OCI-LY7 (cell line): ENCODE data around the gene KRT3. TPM values are rescaled to one million over a fixed set of nuclear protein-coding genes. Genes with fewer than 3 reads are reported as not detected.

Experiments
- BruUV-seq: library from RNA; stranded (reverse); fragments of 400-500 nt; replicated peaks from 2 replicates; lab custom pipeline; 2021; lab: Mats Ljungman, UMichigan
- CTCF ChIA-PET: fragments of 300-600 bp; sonication (Branson Sonifier 250); formaldehyde crosslinking; loops from one replicate; lab custom pipeline; 2022; ENCODE audit warnings: antibody characterized with exemption; ENCODE audit not compliant: unreplicated experiment; lab: Charles Lee
- POLR2A ChIA-PET: fragments of 300-600 bp; sonication (Branson Sonifier 250); formaldehyde crosslinking; loops from one replicate; lab custom pipeline; 2022; ENCODE audit warnings: antibody characterized with exemption; lab: Charles Lee
- DNase-seq: peaks from one replicate; pipeline ENCODE4 v3.0.0-alpha.2; 2015; ENCODE audit warnings: low spot score
- H2AFZ ChIP-seq: fragments of 200-600 bp; sonication (generic), shearing (Covaris generic); 2 replicates; pipeline ENCODE4 v1.6.1; 2014; ENCODE audit warnings: mild to moderate bottlenecking, antibody characterized with exemption, low read length, moderate library complexity
- H3K27ac ChIP-seq: fragments of 200-600 bp; sonication (generic); 2 replicates; pipeline ENCODE4 v1.5.1; 2014; ENCODE audit warnings: mixed run types, low read depth, mild to moderate bottlenecking, moderate library complexity, low read length, inconsistent platforms; ENCODE audit not compliant: poor library complexity, severe bottlenecking
- H3K36me3 ChIP-seq: fragments of 200-600 bp; sonication (generic); 2 replicates; pipeline ENCODE4 v1.6.1; 2014; ENCODE audit warnings: mild to moderate bottlenecking, antibody characterized with exemption, low read length, moderate library complexity, mixed read lengths; ENCODE audit not compliant: insufficient read depth
- H3K4me1 ChIP-seq: fragments of 200-600 bp; sonication (generic); 2 replicates; pipeline ENCODE4 v1.5.1; 2014; ENCODE audit warnings: mild to moderate bottlenecking, low read length; ENCODE audit not compliant: insufficient read depth, poor library complexity, severe bottlenecking
- H3K4me2 ChIP-seq: fragments of 200-600 bp; sonication (generic); 2 replicates; pipeline ENCODE4 v1.6.1; 2014; ENCODE audit warnings: mild to moderate bottlenecking, low read length
- H3K4me3 ChIP-seq: fragments of 200-600 bp; sonication (generic); 2 replicates; pipeline ENCODE4 v1.5.1; 2014; ENCODE audit warnings: mild to moderate bottlenecking, low read depth, low read length; ENCODE audit not compliant: poor library complexity, severe bottlenecking
- H3K79me2 ChIP-seq: fragments of 200-600 bp; sonication (generic); 2 replicates; pipeline ENCODE4 v1.6.1; 2016; ENCODE audit warnings: low read depth, mild to moderate bottlenecking, low read length, moderate library complexity, mixed read lengths; ENCODE audit not compliant: insufficient read depth
- H3K9me2 ChIP-seq: fragments of 200-600 bp; sonication (generic); 2 replicates; pipeline ENCODE4 v1.6.1; 2016; ENCODE audit warnings: mild to moderate bottlenecking, low read length, mixed read lengths; ENCODE audit not compliant: insufficient read depth
- H3K9me3 ChIP-seq: fragments of 200-600 bp; sonication (generic); 2 replicates; pipeline ENCODE4 v1.6.1; 2014; ENCODE audit warnings: mild to moderate bottlenecking, mixed run types, low read length, mixed read lengths
- H4K20me1 ChIP-seq: fragments of 200-600 bp; sonication (generic); 2 replicates; pipeline ENCODE4 v1.6.1; 2014; ENCODE audit warnings: mild to moderate bottlenecking, antibody characterized with exemption, low read length, moderate library complexity, mixed read lengths; ENCODE audit not compliant: insufficient read depth
- CTCF ChIP-seq: fragments of 200-600 bp; sonication (generic); conservative IDR thresholded peaks from 2 replicates; pipeline ENCODE4 v1.5.1; 2014; ENCODE audit warnings: mild to moderate bottlenecking, antibody characterized with exemption, low read length, moderate library complexity, mixed read lengths
- EZH2phosphoT487 ChIP-seq: fragments of 200-600 bp; sonication (generic); IDR thresholded peaks from 2 replicates; pipeline ENCODE4 v1.6.1; 2018; ENCODE audit warnings: low read depth, borderline replicate concordance, mild to moderate bottlenecking, mixed run types, antibody characterized with exemption, low read length, moderate library complexity, mixed read lengths
- intact Hi-C: fragments of 100-400 bp; cut with micrococcal nuclease; formaldehyde crosslinking; loops from one replicate; pipeline ENCODE4 v1.10.0; 2022; ENCODE audit not compliant: unreplicated experiment
- total RNA-seq, 2 experiments: library from RNA; depleted of rRNA in 1 of 2; stranded (reverse); fragments of >200 nt in 1 of 2; shearing (Covaris generic) in 1 of 2; gene quantifications; 2 replicates each; pipeline ENCODE4 v1.2.3, GENCODE V29; 2014 to 2022

Gene KRT3
- total RNA-seq, 2 experiments from 2014 or later, result not detected

GRCh38 chr12:52806821-52807543 is 11.1 kb upstream of the KRT3 start:
- Histone ChIP-seq H3K27ac (no peak overlapping the region), H2AFZ (no peak overlapping the region), H3K9me3 (no peaks in the 10 kb centered on the region), H3K4me3 (no peak overlapping the region), H3K4me1 (no peaks in the 10 kb centered on the region), H3K4me2 (no peak overlapping the region), H4K20me1 (no peaks in the 10 kb centered on the region), H3K79me2 (no peaks in the 10 kb centered on the region), H3K9me2 (no peaks in the 10 kb centered on the region), H3K36me3 (no peaks in the 10 kb centered on the region)
- DNase-seq, result no peak
- no TSS peak for BruUV-seq
- ChIA-PET POLR2A (no interaction called here), CTCF (no interaction called here)
- TF ChIP-seq EZH2phosphoT487, result no peak
- TF ChIP-seq CTCF, result no peak
- intact Hi-C loops, result no loop called here

- BruUV-seq, result no TSS peak
- POLR2A ChIA-PET, result no interaction called here
- intact Hi-C loops, result no loop called here
Observed at GRCh38 chr12:52806169-52806811, 10.4 kb upstream of the KRT3 start.

More at GRCh38 chr12:52806169-52806811, 10.4 kb upstream of the KRT3 start:
- H3K4me1 ChIP-seq, result no peaks in the 10 kb centered on the region
- no peak for DNase-seq
- no peak overlapping the region for H3K27ac ChIP-seq
- CTCF ChIA-PET, result no interaction called here
- no peaks in the 10 kb centered on the region for H3K79me2 ChIP-seq
- H2AFZ ChIP-seq, result no peak overlapping the region
- no peak overlapping the region for H3K4me2 ChIP-seq
- no peak for TF ChIP-seq EZH2phosphoT487
- no peak for TF ChIP-seq CTCF
- H3K36me3 ChIP-seq, result no peaks in the 10 kb centered on the region
- no peaks in the 10 kb centered on the region for H4K20me1 ChIP-seq
- no peaks in the 10 kb centered on the region for H3K9me2 ChIP-seq
- H3K4me3 ChIP-seq, result no peak overlapping the region
- no peaks in the 10 kb centered on the region for H3K9me3 ChIP-seq
